HG03064 (cell line): Measurements from ENCODE around the gene OR6M1.

Source experiments
- ATAC-seq: cut with Tn5 transposase; IDR thresholded peaks from one replicate; pipeline ENCODE4 v1.9.1; 2021; ENCODE audit warnings: low read depth; ENCODE audit not compliant: unreplicated experiment

OR6M1 gene

GRCh38 chr11:123806249-123806648, at the start of gene OR6M1:
Gene OR6M1 (minus strand): TSS chr11:123806349. CDS start chr11:123806349, 0 bp downstream.
- ATAC-seq, result no peak

GRCh38 chr11:123853038-123853437, 46.9 kb upstream of the OR6M1 start:
- no peak for ATAC-seq

- ATAC-seq, result no peak
Measured at GRCh38 chr11:123852321-123852720, 46.2 kb upstream of the OR6M1 start.

- no peak for ATAC-seq
Measured at GRCh38 chr11:123851110-123851509, 45.0 kb upstream of the OR6M1 start.

- ATAC-seq, result no peak
Measured at GRCh38 chr11:123841174-123841573, 35.0 kb upstream of the OR6M1 start.

- no peak for ATAC-seq
Measured at GRCh38 chr11:123839131-123839530, 33.0 kb upstream of the OR6M1 start.

- no peak for ATAC-seq
Measured at GRCh38 chr11:123838659-123839058, 32.5 kb upstream of the OR6M1 start.

- ATAC-seq, result no peak
Measured at GRCh38 chr11:123838199-123838598, 32.0 kb upstream of the OR6M1 start.

GRCh38 chr11:123833095-123833494, 26.9 kb upstream of the OR6M1 start:
- ATAC-seq, result no peak

GRCh38 chr11:123829745-123830144, 23.6 kb upstream of the OR6M1 start:
- ATAC-seq, result no peak

- no peak for ATAC-seq
Measured at GRCh38 chr11:123822599-123822998, 16.4 kb upstream of the OR6M1 start.

GRCh38 chr11:123822032-123822431, 15.9 kb upstream of the OR6M1 start:
- no peak for ATAC-seq

- no peak for ATAC-seq
Measured at GRCh38 chr11:123815122-123815521, 9.0 kb upstream of the OR6M1 start.

- no peak for ATAC-seq
Measured at GRCh38 chr11:123801765-123802164, 4.4 kb downstream of the OR6M1 start.

- no peak for ATAC-seq
Measured at GRCh38 chr11:123800036-123800435, 6.1 kb downstream of the OR6M1 start.

GRCh38 chr11:123799438-123799837, 6.7 kb downstream of the OR6M1 start:
- ATAC-seq, result no peak

GRCh38 chr11:123798513-123799252, 7.5 kb downstream of the OR6M1 start:
- no peak for ATAC-seq

GRCh38 chr11:123798079-123798478, 8.1 kb downstream of the OR6M1 start:
- no peak for ATAC-seq

- no peak for ATAC-seq
Measured at GRCh38 chr11:123797541-123797940, 8.6 kb downstream of the OR6M1 start.

GRCh38 chr11:123797114-123797513, 9.0 kb downstream of the OR6M1 start:
- ATAC-seq, result no peak

- no peak for ATAC-seq
Measured at GRCh38 chr11:123796226-123796625, 9.9 kb downstream of the OR6M1 start.

- no peak for ATAC-seq
Measured at GRCh38 chr11:123783536-123783935, 22.6 kb downstream of the OR6M1 start.

GRCh38 chr11:123778511-123778910, 27.6 kb downstream of the OR6M1 start:
- ATAC-seq, result no peak
